ENCODE measurements around the gene FAM240A. TPM values are rescaled to one million over a fixed set of nuclear protein-coding genes. Genes with fewer than 3 reads are reported as not detected.

The FAM240A gene
- total RNA-seq = not detected in 2 replicates

DNA sequence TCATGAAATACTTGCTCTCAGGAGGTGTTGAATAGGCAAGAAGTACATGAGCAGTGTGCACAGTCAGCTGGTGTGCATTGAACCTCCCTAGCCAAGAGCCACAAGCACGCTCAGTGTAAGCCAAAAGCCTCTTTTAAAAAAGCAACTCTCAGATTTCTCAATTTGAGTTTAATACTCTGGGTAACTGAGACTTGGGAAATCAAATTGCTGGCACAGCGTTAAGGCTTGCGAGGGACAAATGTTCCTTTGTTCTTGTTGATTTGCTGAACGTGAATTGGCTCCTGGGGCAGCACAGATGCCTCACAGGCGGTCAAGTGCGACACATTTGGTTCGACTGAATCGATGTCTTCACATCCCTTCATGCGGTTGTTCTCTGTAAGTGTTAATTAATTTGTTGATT, at the start of gene FAM240A:
TSS of gene FAM240A (plus strand) at position 202 of the 400 bp plus-strand sequence. CDS start at position 361, 159 bp downstream.

DNA sequence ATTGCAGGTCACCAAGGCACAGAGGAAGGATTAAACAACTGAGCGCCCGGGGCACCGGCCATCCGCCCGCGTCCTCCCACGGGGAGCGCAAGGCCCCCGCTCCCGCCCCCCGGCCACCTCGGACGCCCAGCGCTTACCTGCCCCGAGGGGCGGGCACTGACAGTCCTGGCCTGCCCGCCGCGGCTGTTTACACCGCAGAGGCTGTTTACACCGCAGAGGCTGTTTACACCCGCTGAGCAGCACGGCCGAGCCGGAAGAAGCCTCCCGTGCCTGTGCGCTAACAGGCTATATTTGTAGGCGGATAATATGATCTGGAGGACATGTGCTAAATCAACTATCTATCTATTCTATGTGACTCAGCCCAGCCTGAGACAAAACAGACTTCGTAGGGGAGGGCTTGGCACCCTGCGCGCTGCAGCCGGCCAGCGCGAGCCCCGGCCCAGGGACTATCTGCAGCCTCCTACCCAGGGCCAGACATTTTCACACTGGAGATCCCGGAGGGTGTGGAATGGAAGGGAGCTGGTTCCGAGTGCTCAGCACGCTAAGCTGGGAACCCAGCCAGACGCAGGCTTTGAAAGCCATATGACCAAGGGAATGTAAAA, 46.2 kb upstream of the FAM240A start, which contains the start of gene LRRC2:
TSS of gene LRRC2 (minus strand) at position 263 of the 602 bp plus-strand sequence. CDS start 14,711 bp downstream, outside the sequence.

Other genes starting within 250 kb of the FAM240A start
- gene CCR5, start 241.6 kb upstream of the FAM240A start, total RNA-seq = not detected in 2 replicates
- 0.62 and 0.83 TPM in 2 replicates for gene CCRL2, start 205.3 kb upstream of the FAM240A start, total RNA-seq
- gene LTF, start 147.6 kb upstream of the FAM240A start, total RNA-seq = not detected in 2 replicates
- gene RTP3, start 114.5 kb upstream of the FAM240A start, total RNA-seq = not detected in 2 replicates
- gene LRRC2, start 46.2 kb upstream of the FAM240A start, total RNA-seq = 0.10 and 0.37 TPM in 2 replicates
- 0.19 and 0.29 TPM in 2 replicates for gene ALS2CL, start 81.2 kb downstream of the FAM240A start, total RNA-seq
- not detected in 2 replicates for gene TMIE, start 88.9 kb downstream of the FAM240A start, total RNA-seq
- not detected in 2 replicates for gene PRSS50, start 105.3 kb downstream of the FAM240A start, total RNA-seq